Gastroesophageal sphincter (tissue), 3 donors: Measurements from ENCODE around the gene HAT1.

Experiments
- EP300 ChIP-seq: sonication (generic); formaldehyde crosslinking; IDR thresholded peaks from one replicate; pipeline ENCODE4 v1.6.1; 2017; ENCODE audit warnings: antibody characterized with exemption, mild to moderate bottlenecking
- POLR2A ChIP-seq, 2 donors: fragments of 450-650 bp; IDR thresholded peaks; one replicate each; pipeline ENCODE4 v1.6.1; 2017; ENCODE audit warnings: antibody characterized with exemption in 2 of 2, mild to moderate bottlenecking in 2 of 2, moderate library complexity in 1 of 2
- POLR2AphosphoS5 ChIP-seq: sonication (generic); formaldehyde crosslinking; IDR thresholded peaks from one replicate; pipeline ENCODE4 v1.6.1; 2017; ENCODE audit warnings: antibody characterized with exemption
- TF ChIP-seq, protein P1 (sequence below), 4 experiments: fragments of 200-600 bp in 2 of 4; fragments of 450-650 bp in 2 of 4; sonication (generic) in 1 of 4; IDR thresholded peaks; one replicate each; pipeline ENCODE4 v1.5.1; 2017 to 2019; ENCODE audit warnings: antibody characterized with exemption in 4 of 4, mild to moderate bottlenecking in 2 of 4, moderate library complexity in 2 of 4

- TF ChIP-seq, protein P1, sequence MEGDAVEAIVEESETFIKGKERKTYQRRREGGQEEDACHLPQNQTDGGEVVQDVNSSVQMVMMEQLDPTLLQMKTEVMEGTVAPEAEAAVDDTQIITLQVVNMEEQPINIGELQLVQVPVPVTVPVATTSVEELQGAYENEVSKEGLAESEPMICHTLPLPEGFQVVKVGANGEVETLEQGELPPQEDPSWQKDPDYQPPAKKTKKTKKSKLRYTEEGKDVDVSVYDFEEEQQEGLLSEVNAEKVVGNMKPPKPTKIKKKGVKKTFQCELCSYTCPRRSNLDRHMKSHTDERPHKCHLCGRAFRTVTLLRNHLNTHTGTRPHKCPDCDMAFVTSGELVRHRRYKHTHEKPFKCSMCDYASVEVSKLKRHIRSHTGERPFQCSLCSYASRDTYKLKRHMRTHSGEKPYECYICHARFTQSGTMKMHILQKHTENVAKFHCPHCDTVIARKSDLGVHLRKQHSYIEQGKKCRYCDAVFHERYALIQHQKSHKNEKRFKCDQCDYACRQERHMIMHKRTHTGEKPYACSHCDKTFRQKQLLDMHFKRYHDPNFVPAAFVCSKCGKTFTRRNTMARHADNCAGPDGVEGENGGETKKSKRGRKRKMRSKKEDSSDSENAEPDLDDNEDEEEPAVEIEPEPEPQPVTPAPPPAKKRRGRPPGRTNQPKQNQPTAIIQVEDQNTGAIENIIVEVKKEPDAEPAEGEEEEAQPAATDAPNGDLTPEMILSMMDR (IDR thresholded peaks at IDR 0.05): no peak
- TF ChIP-seq POLR2A (IDR thresholded peaks at IDR 0.05) (no peak), POLR2AphosphoS5 (no peak), EP300 (no peak)
Observed at GRCh38 chr2:171939058-171939742, 16.9 kb downstream of the HAT1 start.
